GM12865 (cell line): ENCODE measurements around the gene SEMA6C.

Experiments used
- DNase-seq: peaks from one replicate; pipeline ENCODE4 v3.0.0; 2010; ENCODE audit warnings: low read depth
- H3K4me3 ChIP-seq: 2 replicates; pipeline ENCODE4 v1.5.1; 2011; ENCODE audit warnings: mild to moderate bottlenecking, low read depth, low read length, control low read depth
- TF ChIP-seq, protein P1 (sequence below): IDR thresholded peaks from 2 replicates; pipeline ENCODE4 v1.5.1; 2011; ENCODE audit warnings: low read length, control low read depth, low read depth, inconsistent platforms; ENCODE audit not compliant: insufficient read depth; ENCODE audit errors: missing control alignments

SEMA6C gene

DNA sequence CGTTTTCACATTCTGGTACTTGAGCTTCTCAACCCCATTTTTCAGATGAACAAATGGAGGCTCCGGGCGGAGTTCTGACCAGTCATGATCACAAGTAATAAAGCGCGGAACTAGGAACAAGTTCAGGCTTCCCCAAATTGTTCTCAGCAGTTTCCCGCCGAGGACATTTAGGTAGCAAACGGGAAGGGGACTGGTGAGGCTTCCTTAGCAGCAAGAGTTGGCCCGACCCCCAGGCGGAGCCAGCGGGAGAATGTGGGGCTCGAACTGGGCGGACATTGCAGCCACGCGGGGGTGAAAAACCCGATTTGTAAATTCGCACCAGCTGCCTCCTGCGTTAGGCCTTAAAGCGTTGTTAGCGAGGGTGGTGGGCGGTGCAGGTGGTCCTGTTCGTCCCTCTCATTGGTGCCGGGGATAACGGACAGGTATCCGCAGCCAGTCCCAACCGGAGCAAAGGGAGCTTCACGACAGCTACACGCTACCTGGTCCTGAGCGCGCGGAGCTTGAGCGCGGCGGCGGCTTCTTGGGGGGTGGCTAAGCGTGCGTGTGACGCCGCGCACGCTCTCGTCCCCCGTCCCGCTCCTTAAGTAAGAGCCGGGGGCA lies 15.3 kb downstream of the SEMA6C start:
- TF ChIP-seq, protein P1, sequence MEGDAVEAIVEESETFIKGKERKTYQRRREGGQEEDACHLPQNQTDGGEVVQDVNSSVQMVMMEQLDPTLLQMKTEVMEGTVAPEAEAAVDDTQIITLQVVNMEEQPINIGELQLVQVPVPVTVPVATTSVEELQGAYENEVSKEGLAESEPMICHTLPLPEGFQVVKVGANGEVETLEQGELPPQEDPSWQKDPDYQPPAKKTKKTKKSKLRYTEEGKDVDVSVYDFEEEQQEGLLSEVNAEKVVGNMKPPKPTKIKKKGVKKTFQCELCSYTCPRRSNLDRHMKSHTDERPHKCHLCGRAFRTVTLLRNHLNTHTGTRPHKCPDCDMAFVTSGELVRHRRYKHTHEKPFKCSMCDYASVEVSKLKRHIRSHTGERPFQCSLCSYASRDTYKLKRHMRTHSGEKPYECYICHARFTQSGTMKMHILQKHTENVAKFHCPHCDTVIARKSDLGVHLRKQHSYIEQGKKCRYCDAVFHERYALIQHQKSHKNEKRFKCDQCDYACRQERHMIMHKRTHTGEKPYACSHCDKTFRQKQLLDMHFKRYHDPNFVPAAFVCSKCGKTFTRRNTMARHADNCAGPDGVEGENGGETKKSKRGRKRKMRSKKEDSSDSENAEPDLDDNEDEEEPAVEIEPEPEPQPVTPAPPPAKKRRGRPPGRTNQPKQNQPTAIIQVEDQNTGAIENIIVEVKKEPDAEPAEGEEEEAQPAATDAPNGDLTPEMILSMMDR = no peak
- peak; percentile 90 for DNase-seq
- H3K4me3 ChIP-seq = peak overlapping the region; percentile 44

DNA sequence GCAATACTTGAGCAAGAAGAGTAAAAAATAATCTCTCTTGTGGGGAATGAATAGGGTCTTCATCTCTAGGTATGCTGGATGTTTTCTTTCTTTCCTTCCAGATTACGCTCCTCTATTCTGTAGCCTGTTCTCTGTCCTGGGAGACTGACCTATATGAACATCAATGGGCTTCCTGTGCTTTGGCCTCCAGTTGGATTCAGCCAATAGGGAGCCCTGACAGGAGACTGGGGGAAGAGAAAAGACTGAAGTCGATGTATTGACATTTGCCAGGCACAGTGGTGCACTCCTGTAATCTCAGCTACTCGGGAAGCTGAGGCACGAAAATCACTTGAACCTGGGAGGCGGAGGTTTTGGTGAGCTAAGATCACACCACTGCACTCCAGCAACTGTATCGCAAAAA lies 17.6 kb downstream of the SEMA6C start:
- H3K4me3 ChIP-seq = no peak overlapping the region
- DNase-seq = no peak
- TF ChIP-seq, protein P1 = no peak

DNA sequence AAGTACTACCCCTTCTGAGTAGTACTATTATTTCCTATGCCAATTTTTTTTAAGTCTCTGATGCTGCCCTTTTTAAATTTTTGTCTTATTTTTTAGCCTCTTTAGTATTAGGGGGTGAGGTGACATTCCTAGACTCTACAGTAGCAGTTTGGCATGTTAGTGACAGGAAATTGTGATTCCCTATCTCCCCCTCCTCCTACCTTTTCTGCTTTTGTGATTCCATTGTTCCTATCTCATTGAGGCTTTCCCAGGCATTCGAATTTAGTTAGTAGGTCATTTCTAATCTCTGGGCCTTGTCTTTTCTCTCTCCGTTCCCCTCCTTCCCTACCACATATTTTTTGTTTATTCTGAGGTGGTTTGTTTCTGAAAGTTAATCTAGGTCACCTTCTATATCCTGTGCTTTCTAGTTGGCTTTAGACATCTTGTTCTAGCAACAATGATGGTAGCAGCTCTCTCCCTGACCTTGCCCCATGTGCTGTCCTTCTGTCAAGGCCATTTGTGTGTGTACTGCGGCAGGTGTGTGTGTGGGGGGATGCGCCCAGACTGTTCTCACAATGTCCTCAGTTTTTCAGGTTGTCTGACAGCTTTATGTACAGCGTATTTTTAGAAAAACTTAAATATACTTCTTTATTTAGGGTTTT lies 21.5 kb downstream of the SEMA6C start:
- DNase-seq = no peak
- TF ChIP-seq, protein P1 = no peak
- H3K4me3 ChIP-seq = no peak overlapping the region

DNA sequence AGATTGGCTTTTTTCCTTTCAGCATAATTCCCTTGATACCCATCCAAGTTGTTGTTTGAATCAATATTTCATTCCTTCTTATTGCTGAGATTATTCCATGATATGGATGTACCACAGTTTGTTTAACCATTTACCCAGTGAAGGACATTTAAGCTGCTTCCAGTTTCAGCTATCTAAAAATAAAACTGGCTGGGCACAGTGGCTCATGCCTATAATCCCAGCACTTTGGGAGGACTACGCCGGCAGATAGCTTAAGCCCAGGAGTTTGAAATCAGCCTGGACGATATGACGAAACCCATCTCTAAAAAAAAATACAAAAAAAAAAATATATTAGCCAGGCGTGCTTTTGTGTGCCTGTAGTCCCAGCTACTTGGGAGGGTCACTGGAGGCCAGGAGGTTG lies 32.6 kb downstream of the SEMA6C start:
- TF ChIP-seq, protein P1 = no peak
- no peak overlapping the region for H3K4me3 ChIP-seq
- no peak for DNase-seq

DNA sequence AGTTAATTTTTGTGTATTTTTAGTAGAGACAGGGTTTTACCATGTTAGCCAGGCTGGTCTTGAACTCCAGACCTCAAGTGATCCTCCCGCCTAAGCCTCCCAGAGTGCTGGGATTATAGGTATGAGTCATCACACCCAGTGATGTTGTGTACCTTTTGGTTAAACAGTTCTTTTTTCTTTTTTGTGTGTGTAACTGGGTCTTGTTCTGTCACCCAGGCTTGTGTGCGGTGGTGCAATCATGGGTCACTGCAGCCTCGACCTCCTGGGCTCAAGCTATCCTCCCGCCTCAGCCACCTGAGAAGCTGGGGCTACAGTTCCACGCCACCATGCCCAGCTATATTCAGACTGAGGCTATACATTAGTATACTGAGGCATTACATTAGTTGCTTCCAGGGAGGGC lies 38.1 kb downstream of the SEMA6C start:
- no peak overlapping the region for H3K4me3 ChIP-seq
- TF ChIP-seq, protein P1 = no peak
- no peak for DNase-seq

DNA sequence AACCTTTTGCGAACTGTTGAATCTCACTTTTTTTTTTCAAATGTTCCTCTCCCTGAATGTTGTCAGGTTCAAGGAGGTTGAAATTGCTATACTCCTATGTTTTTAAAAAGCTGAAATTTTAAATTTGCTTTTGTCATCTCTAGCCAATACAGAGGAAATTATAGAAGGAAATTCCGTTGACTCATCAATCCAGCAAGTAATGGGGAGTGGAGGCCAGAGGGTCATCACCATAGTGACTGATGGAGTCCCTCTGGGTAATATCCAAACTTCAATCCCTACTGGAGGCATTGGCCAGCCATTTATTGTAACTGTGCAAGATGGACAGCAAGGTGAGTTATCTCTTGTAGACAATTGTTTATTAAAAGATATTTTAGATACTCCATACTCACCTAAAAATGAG lies 39.5 kb downstream of the SEMA6C start:
- TF ChIP-seq, protein P1 = no peak

DNA sequence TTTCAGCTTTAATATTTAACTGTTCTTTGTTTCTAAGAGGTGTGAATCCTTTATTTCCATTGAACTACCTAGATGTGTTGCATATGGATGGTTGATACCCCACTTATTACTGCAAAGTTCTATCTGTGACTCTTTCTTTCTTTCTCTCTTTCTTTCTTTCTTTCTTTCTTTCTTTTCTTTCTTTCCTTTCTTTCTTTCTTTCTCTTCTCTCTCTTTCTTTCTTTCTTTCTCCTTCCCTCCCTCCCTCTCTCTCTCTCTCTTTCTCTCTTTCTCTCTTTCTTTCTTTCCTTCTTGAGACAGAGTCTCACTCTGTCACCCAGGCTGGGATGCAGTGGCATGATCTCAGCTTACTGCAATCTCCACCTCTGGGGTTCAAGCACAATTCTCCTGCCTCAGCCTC lies 41.8 kb downstream of the SEMA6C start:
- DNase-seq = no peak
- TF ChIP-seq, protein P1 = no peak
- no peak overlapping the region for H3K4me3 ChIP-seq

More for the DNA sequence above, 39.5 kb downstream of the SEMA6C start:
- no peak overlapping the region for H3K4me3 ChIP-seq
- no peak for DNase-seq
